HL-60 (cell line): ENCODE measurements around the gene ASXL1.

Experiments
- GABPA ChIP-seq: IDR thresholded peaks from 2 replicates; pipeline ENCODE4 v1.6.1; 2012; ENCODE audit warnings: low read depth
- TF ChIP-seq, protein P1 (sequence below): IDR thresholded peaks from one replicate; pipeline ENCODE4 v1.5.1; 2011; ENCODE audit warnings: low read length, control low read depth, inconsistent platforms; ENCODE audit not compliant: insufficient read depth

DNA sequence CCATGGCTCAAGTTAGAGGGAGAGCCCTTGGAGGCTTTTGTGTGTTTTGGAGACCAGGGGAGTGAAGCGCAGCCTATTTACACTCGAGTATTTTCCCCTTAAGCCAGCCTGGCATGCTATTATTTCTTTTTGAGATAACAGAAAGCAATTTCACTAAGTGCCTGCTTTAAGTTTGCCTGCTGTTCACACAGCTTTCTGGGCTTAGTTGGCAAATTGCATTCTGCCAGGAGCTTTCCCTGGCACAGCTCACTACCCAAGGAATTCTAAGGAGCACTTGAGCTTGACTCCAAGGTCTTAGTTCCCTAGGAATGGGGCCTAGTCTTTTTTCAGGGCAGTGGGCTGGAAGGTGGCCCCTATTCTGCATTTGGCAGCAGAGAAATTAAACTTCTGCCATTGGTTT, 19.0 kb upstream of the ASXL1 start:
- TF ChIP-seq, protein P1, sequence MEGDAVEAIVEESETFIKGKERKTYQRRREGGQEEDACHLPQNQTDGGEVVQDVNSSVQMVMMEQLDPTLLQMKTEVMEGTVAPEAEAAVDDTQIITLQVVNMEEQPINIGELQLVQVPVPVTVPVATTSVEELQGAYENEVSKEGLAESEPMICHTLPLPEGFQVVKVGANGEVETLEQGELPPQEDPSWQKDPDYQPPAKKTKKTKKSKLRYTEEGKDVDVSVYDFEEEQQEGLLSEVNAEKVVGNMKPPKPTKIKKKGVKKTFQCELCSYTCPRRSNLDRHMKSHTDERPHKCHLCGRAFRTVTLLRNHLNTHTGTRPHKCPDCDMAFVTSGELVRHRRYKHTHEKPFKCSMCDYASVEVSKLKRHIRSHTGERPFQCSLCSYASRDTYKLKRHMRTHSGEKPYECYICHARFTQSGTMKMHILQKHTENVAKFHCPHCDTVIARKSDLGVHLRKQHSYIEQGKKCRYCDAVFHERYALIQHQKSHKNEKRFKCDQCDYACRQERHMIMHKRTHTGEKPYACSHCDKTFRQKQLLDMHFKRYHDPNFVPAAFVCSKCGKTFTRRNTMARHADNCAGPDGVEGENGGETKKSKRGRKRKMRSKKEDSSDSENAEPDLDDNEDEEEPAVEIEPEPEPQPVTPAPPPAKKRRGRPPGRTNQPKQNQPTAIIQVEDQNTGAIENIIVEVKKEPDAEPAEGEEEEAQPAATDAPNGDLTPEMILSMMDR: no peak
- TF ChIP-seq GABPA: no peak
